ENCODE measurements around the gene FTCDNL1. TPM values are rescaled to one million over a fixed set of nuclear protein-coding genes. Genes with fewer than 3 reads are reported as not detected.

The FTCDNL1 gene
- total RNA-seq, 2 donors from 2014 or later, result 2.6 TPM

DNA sequence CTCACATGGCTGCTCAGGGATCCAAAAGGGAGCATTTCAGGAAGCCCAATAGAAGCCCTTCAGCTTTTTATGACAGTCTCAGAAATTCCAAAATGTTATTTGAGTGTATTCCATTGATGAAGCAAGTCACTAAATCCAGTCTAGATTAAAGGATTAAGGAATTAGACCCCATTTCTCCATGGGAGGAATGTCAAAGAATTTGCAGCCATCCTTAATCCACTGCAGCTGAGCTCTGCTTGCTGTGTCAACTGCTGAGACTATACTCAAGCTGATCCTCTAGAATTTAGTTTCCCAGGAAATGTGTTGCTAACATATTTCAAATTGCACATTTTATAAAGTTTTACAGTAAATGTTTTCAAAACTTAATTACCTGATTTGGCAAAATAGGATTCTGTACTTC, 31.7 kb upstream of the FTCDNL1 start:
- TF ChIP-seq, protein P1, sequence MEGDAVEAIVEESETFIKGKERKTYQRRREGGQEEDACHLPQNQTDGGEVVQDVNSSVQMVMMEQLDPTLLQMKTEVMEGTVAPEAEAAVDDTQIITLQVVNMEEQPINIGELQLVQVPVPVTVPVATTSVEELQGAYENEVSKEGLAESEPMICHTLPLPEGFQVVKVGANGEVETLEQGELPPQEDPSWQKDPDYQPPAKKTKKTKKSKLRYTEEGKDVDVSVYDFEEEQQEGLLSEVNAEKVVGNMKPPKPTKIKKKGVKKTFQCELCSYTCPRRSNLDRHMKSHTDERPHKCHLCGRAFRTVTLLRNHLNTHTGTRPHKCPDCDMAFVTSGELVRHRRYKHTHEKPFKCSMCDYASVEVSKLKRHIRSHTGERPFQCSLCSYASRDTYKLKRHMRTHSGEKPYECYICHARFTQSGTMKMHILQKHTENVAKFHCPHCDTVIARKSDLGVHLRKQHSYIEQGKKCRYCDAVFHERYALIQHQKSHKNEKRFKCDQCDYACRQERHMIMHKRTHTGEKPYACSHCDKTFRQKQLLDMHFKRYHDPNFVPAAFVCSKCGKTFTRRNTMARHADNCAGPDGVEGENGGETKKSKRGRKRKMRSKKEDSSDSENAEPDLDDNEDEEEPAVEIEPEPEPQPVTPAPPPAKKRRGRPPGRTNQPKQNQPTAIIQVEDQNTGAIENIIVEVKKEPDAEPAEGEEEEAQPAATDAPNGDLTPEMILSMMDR (IDR thresholded peaks at IDR 0.05), result no peak
- TF ChIP-seq POLR2A (IDR thresholded peaks at IDR 0.05), result no peak
- ATAC-seq (no peak), DNase-seq (no peak)
- intact Hi-C loops (cut with DNase I), result no loop called here
- Histone ChIP-seq H3K27ac (no peak overlapping the region), H3K4me1 (peaks cover 3% of the 10 kb centered on the region), H3K36me3 (replicated peaks in 1 of 2; ENCODE audit: insufficient read depth in 1 of 2, low read depth in 2 of 2) (no peaks in the 10 kb centered on the region), H3K4me3 (no peak overlapping the region), H3K27me3 (no peaks in the 10 kb centered on the region), H3K9me3 (no peaks in the 10 kb centered on the region)

DNA sequence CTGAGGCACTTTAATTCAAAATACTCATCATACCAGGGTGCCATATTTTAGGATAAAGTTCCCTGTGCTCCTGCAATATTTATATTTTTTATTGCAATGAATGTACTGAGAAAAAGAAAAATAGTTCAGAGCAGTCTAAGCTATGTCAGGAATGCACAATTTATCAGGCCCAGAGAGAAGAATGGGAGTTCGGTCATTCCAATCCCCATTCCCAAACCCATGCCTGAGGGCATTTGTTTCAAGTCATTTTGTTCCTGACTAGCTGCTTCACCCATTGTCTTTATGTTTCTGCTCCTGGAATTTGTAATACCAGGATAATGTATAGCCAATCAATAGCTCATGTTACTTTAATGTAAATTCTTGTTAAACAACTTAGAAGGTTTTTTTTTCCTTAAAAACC, 24.4 kb upstream of the FTCDNL1 start:
- Histone ChIP-seq H3K36me3 (replicated peaks in 1 of 2; ENCODE audit: insufficient read depth in 1 of 2, low read depth in 2 of 2) (no peaks in the 10 kb centered on the region), H3K4me1 (no peaks in the 10 kb centered on the region), H3K27me3 (no peaks in the 10 kb centered on the region), H3K9me3 (no peaks in the 10 kb centered on the region), H3K4me3 (no peak overlapping the region), H3K27ac (no peak overlapping the region)
- 61 to 62% methylated on average over 1 of the region's 1 CpG for WGBS, 2 donors
- TF ChIP-seq, protein P1 (IDR thresholded peaks at IDR 0.05), result no peak
- TF ChIP-seq POLR2A (IDR thresholded peaks at IDR 0.05), result no peak
- DNase-seq (no peak), ATAC-seq (no peak)
- intact Hi-C loops (cut with DNase I), result no loop called here

DNA sequence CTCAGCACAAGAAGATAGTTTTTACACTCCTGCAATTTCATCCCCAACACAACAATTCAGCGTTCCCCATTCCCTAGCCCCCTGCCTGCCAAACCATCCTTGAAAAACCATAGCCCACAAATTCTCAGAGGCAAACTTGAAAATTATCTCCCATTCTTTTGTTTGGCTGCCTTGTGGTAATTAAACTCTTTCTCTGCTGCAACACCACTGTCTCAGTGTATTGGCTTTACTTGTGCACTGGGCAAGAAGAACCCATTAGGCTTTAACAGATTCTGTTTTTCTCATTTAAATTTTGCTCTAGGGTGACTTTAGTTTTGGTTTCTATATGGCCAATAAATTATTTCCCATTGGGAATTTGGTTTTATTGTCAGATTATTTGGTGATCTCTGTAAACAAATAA, 23.2 kb upstream of the FTCDNL1 start:
- no peak for TF ChIP-seq POLR2A (IDR thresholded peaks at IDR 0.05)
- TF ChIP-seq, protein P1 (IDR thresholded peaks at IDR 0.05), result no peak
- Histone ChIP-seq H3K9me3 (no peaks in the 10 kb centered on the region), H3K36me3 (replicated peaks in 1 of 2; ENCODE audit: insufficient read depth in 1 of 2, low read depth in 2 of 2) (no peaks in the 10 kb centered on the region), H3K27ac (no peak overlapping the region), H3K27me3 (no peaks in the 10 kb centered on the region), H3K4me3 (no peak overlapping the region), H3K4me1 (no peaks in the 10 kb centered on the region)
- DNase-seq (no peak), ATAC-seq (no peak)
- WGBS, 2 donors, result 100% methylated on average over 1 of the region's 1 CpG
- intact Hi-C loops (cut with DNase I), result no loop called here

DNA sequence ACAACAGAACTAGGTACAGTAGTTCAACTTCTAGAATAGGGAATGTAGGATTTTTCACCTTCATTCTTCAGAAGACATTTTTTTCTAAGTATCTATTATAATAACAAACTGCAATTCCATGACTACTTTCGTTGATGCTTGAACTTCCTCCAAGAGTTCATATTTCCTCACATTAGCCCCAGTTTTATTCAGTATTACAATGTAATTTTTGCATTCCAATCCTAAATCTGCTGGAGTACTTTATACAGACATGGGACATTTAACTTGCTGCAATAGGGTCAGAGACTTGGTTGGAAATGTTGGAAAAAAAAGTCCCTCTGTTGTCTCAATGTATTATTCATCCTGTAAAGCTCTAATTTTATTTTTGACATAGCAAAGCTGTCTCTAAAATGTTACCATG, 19.6 kb upstream of the FTCDNL1 start:
- Histone ChIP-seq H3K4me3 (no peak overlapping the region), H3K27me3 (no peaks in the 10 kb centered on the region), H3K36me3 (replicated peaks in 1 of 2; ENCODE audit: insufficient read depth in 1 of 2, low read depth in 2 of 2) (no peaks in the 10 kb centered on the region), H3K9me3 (no peaks in the 10 kb centered on the region), H3K27ac (no peak overlapping the region), H3K4me1 (no peaks in the 10 kb centered on the region)
- intact Hi-C loops (cut with DNase I), result no loop called here
- no peak for ATAC-seq
- no peak for TF ChIP-seq POLR2A (IDR thresholded peaks at IDR 0.05)
- TF ChIP-seq, protein P1 (IDR thresholded peaks at IDR 0.05), result no peak
- DNase-seq, result no peak
- 61 to 69% methylated on average over 1 of the region's 1 CpG for WGBS, 2 donors

- DNase-seq, result no peak
- ATAC-seq, result no peak
- Histone ChIP-seq H3K36me3 (replicated peaks in 1 of 2; ENCODE audit: insufficient read depth in 1 of 2, low read depth in 2 of 2) (no peaks in the 10 kb centered on the region), H3K4me1 (no peaks in the 10 kb centered on the region), H3K27ac (no peak overlapping the region), H3K27me3 (no peaks in the 10 kb centered on the region), H3K4me3 (no peak overlapping the region), H3K9me3 (no peaks in the 10 kb centered on the region)
- TF ChIP-seq POLR2A (IDR thresholded peaks at IDR 0.05), result no peak
- TF ChIP-seq, protein P1 (IDR thresholded peaks at IDR 0.05), result no peak
- WGBS, 2 donors, result 42 to 48% methylated on average over 1 of the region's 1 CpG
- intact Hi-C loops (cut with DNase I), result no loop called here
Observed at GRCh38 chr2:199869653-199870052, 18.7 kb upstream of the FTCDNL1 start.

Measured in body of pancreas (tissue), 4 donors.